Measurements from ENCODE around the gene TGFB2.

Gene TGFB2

DNA sequence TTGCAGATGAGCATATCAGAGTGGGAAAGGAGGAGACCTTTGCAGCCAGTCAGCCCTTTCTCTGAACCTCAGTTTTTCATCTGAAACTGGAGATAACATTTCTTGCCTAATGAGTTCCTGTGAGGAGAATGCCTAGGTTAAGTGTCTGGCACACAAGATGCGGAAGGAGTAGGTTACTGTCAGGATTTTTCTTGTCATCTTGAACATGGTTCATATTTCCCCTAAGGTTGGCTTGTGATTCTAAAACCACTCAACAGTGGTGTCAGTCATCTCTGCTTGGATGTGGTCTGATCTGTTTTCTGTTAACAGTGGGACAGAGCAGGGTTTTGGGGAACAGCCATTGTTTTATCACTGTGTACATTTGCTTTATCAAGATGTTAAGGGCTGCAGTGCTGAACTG is 70.6 kb downstream of the TGFB2 start:
- Histone ChIP-seq H3K9me3 (ENCODE audit: control insufficient read depth, insufficient read depth, low read length) (no peaks in the 10 kb centered on the region), H3K36me3 (ENCODE audit: control insufficient read depth, insufficient read depth, low read length) (no peaks in the 10 kb centered on the region), H3K4me3 (ENCODE audit: low read depth, low read length) (no peak overlapping the region), H3K9ac (ENCODE audit: low read depth, low read length) (no peak overlapping the region), H3K27me3 (ENCODE audit: control insufficient read depth, insufficient read depth, low read length) (no peaks in the 10 kb centered on the region), H3K4me1 (ENCODE audit: control insufficient read depth, insufficient read depth, low read length) (no peaks in the 10 kb centered on the region)

DNA sequence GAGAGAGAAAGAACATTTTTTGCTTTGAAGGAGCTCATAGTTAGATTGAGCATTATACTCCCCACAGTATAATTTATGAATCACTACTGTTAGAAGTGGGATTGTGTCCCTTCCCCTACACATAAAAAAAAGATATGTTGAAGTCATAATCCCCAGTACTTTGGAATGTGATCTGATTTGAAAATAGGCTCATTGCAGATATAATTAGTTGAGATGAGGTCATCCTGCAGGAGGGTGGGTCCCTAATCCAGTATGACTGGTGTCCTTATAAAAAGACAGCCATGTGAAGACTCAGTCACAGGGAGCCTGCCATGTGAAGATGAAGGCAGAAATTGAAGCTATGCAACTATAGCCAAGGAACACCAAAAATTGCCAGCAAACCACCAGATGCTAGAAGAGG is 76.4 kb downstream of the TGFB2 start:
- no peak overlapping the region for H3K4me3 ChIP-seq (ENCODE audit: low read depth, low read length)
- H3K27me3 ChIP-seq (ENCODE audit: control insufficient read depth, insufficient read depth, low read length): no peaks in the 10 kb centered on the region
- no peak overlapping the region for H3K9ac ChIP-seq (ENCODE audit: low read depth, low read length)
- no peaks in the 10 kb centered on the region for H3K4me1 ChIP-seq (ENCODE audit: control insufficient read depth, insufficient read depth, low read length)
- no peaks in the 10 kb centered on the region for H3K36me3 ChIP-seq (ENCODE audit: control insufficient read depth, insufficient read depth, low read length)
- no peaks in the 10 kb centered on the region for H3K9me3 ChIP-seq (ENCODE audit: control insufficient read depth, insufficient read depth, low read length)

DNA sequence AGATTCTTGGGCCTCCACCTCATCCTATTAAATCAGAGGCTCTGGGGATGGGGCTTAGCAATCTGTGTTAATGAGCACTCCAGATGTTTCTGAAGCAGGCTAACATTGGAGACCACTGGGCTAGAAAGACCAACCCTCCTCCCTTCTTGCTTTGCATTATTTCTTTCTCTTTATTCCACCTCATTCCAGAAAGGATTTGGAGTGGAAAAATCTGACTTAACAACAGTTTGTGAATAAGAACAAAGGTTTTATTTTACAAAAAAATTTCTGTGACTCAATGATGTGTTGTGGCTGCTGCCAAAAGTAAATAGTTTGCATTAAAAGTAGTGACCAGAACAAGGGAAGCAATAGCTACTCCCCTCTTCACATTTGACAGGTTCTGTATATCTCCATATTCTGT is 79.4 kb downstream of the TGFB2 start:
- no peaks in the 10 kb centered on the region for H3K4me1 ChIP-seq (ENCODE audit: control insufficient read depth, insufficient read depth, low read length)
- H3K36me3 ChIP-seq (ENCODE audit: control insufficient read depth, insufficient read depth, low read length): no peaks in the 10 kb centered on the region
- H3K9me3 ChIP-seq (ENCODE audit: control insufficient read depth, insufficient read depth, low read length): no peaks in the 10 kb centered on the region

DNA sequence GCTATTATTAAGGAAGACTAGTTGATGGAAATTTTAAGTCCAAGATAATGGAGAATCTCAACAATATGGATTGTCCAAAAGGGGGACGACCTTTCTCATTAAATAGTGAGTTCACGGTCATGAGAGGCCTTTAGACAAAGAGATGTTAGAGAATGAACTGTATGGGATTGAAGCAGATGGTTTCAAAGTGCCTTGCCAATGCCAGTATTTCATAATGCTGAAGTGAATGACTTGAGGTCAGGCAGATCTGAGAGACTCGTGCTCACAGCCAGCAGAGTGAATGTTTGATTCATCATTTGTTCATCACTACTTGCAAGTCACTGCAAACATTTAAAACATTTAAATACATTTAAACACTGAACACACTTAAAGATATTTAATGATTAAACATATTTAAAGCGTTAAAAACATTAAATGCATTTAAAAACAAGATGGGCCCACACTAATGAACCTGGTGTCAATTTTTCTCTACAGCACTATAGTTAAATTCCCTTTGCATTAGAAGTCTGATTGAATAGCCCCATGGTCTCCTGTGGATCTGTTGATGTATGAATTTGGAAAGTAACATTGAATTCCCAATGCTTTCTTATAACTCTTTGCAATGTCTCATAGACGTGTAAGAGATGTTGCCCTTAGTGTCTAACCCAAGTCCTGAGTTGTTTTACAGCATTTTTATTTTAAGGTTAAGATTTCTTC is 80.7 kb downstream of the TGFB2 start:
- Histone ChIP-seq H3K9me3 (ENCODE audit: control insufficient read depth, insufficient read depth, low read length) (no peaks in the 10 kb centered on the region), H3K4me1 (ENCODE audit: control insufficient read depth, insufficient read depth, low read length) (no peaks in the 10 kb centered on the region), H3K4me3 (ENCODE audit: low read depth, low read length) (no peak overlapping the region), H3K36me3 (ENCODE audit: control insufficient read depth, insufficient read depth, low read length) (no peaks in the 10 kb centered on the region), H3K9ac (ENCODE audit: low read depth, low read length) (no peak overlapping the region), H3K27me3 (ENCODE audit: control insufficient read depth, insufficient read depth, low read length) (no peaks in the 10 kb centered on the region)

More for the DNA sequence above, 79.4 kb downstream of the TGFB2 start:
- Histone ChIP-seq H3K27me3 (ENCODE audit: control insufficient read depth, insufficient read depth, low read length) (no peaks in the 10 kb centered on the region), H3K4me3 (ENCODE audit: low read depth, low read length) (no peak overlapping the region), H3K9ac (ENCODE audit: low read depth, low read length) (no peak overlapping the region)

DNA sequence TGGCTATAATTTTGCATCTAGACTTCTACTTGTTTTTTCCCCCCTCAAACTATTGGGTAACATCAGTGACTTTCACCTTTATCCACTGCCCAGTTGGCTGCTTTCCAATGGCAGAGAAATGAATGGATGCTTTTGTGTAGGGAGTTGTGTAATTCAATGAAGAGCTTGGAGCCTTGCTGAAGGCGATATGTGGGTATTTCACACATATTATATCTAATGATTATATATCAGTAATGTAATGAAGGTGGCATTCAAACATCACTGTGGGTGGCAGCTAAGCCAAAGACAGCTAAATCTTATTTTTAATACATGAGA is 81.2 kb downstream of the TGFB2 start:
- no peaks in the 10 kb centered on the region for H3K36me3 ChIP-seq (ENCODE audit: control insufficient read depth, insufficient read depth, low read length)
- no peaks in the 10 kb centered on the region for H3K9me3 ChIP-seq (ENCODE audit: control insufficient read depth, insufficient read depth, low read length)
- H3K4me3 ChIP-seq (ENCODE audit: low read depth, low read length): no peak overlapping the region
- no peak overlapping the region for H3K9ac ChIP-seq (ENCODE audit: low read depth, low read length)
- no peaks in the 10 kb centered on the region for H3K27me3 ChIP-seq (ENCODE audit: control insufficient read depth, insufficient read depth, low read length)
- H3K4me1 ChIP-seq (ENCODE audit: control insufficient read depth, insufficient read depth, low read length): no peaks in the 10 kb centered on the region

DNA sequence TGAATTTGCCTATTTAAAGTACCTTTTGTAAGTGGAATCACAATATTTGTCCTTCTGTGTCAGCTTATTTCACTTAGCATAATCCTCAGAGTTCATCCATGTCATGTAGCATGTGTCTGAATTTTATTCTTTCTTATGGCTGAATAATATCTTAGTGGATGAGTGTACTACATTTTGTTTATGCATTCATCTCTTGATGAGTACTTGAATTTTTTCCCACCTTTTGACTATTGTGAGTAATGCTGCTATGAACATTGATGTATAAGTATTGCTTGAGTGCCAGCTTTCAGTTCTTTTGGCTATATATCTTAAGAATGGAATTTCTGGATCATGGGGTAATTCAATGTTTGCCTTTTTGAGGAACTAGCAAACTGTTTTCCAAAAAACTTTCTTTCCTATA is 84.2 kb downstream of the TGFB2 start:
- Histone ChIP-seq H3K36me3 (ENCODE audit: control insufficient read depth, insufficient read depth, low read length) (no peaks in the 10 kb centered on the region), H3K4me3 (ENCODE audit: low read depth, low read length) (no peak overlapping the region), H3K9me3 (ENCODE audit: control insufficient read depth, insufficient read depth, low read length) (no peaks in the 10 kb centered on the region), H3K27me3 (ENCODE audit: control insufficient read depth, insufficient read depth, low read length) (no peaks in the 10 kb centered on the region), H3K9ac (ENCODE audit: low read depth, low read length) (no peak overlapping the region), H3K4me1 (ENCODE audit: control insufficient read depth, insufficient read depth, low read length) (no peaks in the 10 kb centered on the region)

DNA sequence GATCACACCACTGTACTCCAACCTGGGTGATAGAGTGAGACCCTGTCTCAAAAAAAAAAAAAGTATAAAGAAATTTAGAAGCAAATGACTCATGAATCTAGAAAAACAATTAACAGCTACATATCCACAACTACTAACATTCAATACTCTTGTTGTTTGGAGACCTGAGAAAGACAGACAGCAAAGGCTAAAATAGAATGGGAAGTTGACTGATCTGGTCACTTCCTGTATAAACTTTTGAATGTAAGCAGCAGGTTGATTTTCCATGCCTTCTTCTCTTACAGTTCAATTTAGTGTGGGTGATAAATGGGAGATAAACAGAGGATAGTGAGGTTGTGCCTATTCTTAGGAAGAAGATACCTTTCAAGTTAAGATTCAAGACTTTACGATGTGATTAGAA is 85.2 kb downstream of the TGFB2 start:
- no peak overlapping the region for H3K9ac ChIP-seq (ENCODE audit: low read depth, low read length)
- H3K4me1 ChIP-seq (ENCODE audit: control insufficient read depth, insufficient read depth, low read length): no peaks in the 10 kb centered on the region
- no peaks in the 10 kb centered on the region for H3K27me3 ChIP-seq (ENCODE audit: control insufficient read depth, insufficient read depth, low read length)
- no peaks in the 10 kb centered on the region for H3K9me3 ChIP-seq (ENCODE audit: control insufficient read depth, insufficient read depth, low read length)
- no peaks in the 10 kb centered on the region for H3K36me3 ChIP-seq (ENCODE audit: control insufficient read depth, insufficient read depth, low read length)
- H3K4me3 ChIP-seq (ENCODE audit: low read depth, low read length): no peak overlapping the region

DNA sequence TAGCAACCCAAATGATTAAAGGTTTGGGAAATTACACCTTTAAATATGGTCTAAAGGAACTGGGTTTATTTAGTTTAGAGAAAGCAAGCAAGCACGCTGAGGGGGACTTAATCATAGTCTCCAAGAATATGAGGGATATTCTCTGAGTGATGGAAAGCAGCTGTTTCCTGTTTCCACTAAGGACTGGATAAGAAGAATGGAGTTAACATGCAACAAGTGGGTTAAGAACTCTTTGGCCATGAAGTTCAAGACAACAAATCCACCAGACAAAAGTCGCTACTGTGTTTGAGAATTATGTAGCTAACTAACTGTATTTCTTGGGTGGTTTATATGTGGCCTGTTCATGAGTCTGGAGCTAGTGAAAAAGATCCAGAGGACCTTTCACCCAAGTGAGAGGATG is 85.7 kb downstream of the TGFB2 start:
- no peak overlapping the region for H3K9ac ChIP-seq (ENCODE audit: low read depth, low read length)
- no peaks in the 10 kb centered on the region for H3K4me1 ChIP-seq (ENCODE audit: control insufficient read depth, insufficient read depth, low read length)
- no peaks in the 10 kb centered on the region for H3K27me3 ChIP-seq (ENCODE audit: control insufficient read depth, insufficient read depth, low read length)
- H3K36me3 ChIP-seq (ENCODE audit: control insufficient read depth, insufficient read depth, low read length): no peaks in the 10 kb centered on the region
- no peak overlapping the region for H3K4me3 ChIP-seq (ENCODE audit: low read depth, low read length)
- H3K9me3 ChIP-seq (ENCODE audit: control insufficient read depth, insufficient read depth, low read length): no peaks in the 10 kb centered on the region

DNA sequence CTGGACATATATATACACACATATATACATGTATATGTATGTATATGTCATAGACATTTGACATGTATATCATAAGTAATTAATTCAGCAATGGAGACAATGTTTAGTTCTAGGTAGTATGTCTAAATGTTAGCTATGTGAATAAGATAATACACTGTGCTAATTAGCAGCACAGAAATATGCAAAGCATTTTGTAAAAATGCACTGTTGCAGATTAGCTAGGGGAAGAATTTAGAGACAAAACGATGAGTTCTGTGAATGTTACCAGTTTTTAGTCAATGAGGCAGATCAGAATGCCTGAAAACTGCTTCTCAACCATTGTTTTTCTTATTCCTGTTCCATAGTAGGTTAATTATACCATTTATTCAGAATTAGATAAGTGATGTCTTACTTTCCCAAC is 86.3 kb downstream of the TGFB2 start:
- Histone ChIP-seq H3K36me3 (ENCODE audit: control insufficient read depth, insufficient read depth, low read length) (no peaks in the 10 kb centered on the region), H3K9me3 (ENCODE audit: control insufficient read depth, insufficient read depth, low read length) (no peaks in the 10 kb centered on the region), H3K27me3 (ENCODE audit: control insufficient read depth, insufficient read depth, low read length) (no peaks in the 10 kb centered on the region), H3K4me3 (ENCODE audit: low read depth, low read length) (no peak overlapping the region), H3K4me1 (ENCODE audit: control insufficient read depth, insufficient read depth, low read length) (no peaks in the 10 kb centered on the region), H3K9ac (ENCODE audit: low read depth, low read length) (no peak overlapping the region)

DNA sequence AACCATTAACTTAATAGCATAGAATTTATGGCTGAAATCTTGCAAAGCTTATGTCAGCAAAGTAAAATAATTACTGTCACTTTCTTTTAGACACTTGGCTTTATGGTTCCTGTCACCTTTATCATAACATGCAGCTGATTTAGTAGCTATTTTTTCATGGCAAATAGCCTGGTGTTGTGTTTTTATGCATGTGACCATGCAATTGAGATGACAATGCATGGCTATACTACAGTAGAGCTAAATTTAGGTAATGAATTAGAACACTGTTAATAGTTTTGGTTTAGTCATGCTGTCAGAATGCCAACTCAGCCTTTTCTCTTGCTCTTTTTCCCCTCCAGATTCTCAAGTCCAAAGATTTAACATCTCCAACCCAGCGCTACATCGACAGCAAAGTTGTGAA is 88.6 kb downstream of the TGFB2 start:
- H3K4me1 ChIP-seq (ENCODE audit: control insufficient read depth, insufficient read depth, low read length): no peaks in the 10 kb centered on the region
- no peaks in the 10 kb centered on the region for H3K27me3 ChIP-seq (ENCODE audit: control insufficient read depth, insufficient read depth, low read length)
- no peak overlapping the region for H3K9ac ChIP-seq (ENCODE audit: low read depth, low read length)
- H3K36me3 ChIP-seq (ENCODE audit: control insufficient read depth, insufficient read depth, low read length): no peaks in the 10 kb centered on the region
- H3K4me3 ChIP-seq (ENCODE audit: low read depth, low read length): no peak overlapping the region
- no peaks in the 10 kb centered on the region for H3K9me3 ChIP-seq (ENCODE audit: control insufficient read depth, insufficient read depth, low read length)

DNA sequence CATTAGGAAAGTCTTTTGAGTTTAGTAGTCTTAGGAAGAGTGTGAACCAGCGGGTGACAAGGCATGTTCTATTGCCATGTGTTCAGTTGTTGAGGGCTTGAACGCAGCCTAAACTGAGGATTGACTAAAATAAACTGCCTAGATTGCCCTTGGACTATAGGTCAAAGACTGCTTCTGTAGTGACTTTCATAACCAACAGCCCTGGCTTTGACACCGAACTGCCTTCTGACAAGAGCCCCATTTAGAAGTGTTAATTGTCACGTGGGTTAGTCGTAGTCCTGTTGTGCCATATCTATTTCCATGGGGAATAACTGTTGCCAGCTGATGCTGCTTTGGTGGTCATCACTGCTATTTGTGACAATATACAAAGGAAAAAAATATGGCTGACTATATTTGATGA is 90.4 kb downstream of the TGFB2 start:
- Histone ChIP-seq H3K4me3 (ENCODE audit: low read depth, low read length) (no peak overlapping the region), H3K9me3 (ENCODE audit: control insufficient read depth, insufficient read depth, low read length) (no peaks in the 10 kb centered on the region), H3K36me3 (ENCODE audit: control insufficient read depth, insufficient read depth, low read length) (no peaks in the 10 kb centered on the region), H3K4me1 (ENCODE audit: control insufficient read depth, insufficient read depth, low read length) (no peaks in the 10 kb centered on the region), H3K9ac (ENCODE audit: low read depth, low read length) (no peak overlapping the region), H3K27me3 (ENCODE audit: control insufficient read depth, insufficient read depth, low read length) (no peaks in the 10 kb centered on the region)

DNA sequence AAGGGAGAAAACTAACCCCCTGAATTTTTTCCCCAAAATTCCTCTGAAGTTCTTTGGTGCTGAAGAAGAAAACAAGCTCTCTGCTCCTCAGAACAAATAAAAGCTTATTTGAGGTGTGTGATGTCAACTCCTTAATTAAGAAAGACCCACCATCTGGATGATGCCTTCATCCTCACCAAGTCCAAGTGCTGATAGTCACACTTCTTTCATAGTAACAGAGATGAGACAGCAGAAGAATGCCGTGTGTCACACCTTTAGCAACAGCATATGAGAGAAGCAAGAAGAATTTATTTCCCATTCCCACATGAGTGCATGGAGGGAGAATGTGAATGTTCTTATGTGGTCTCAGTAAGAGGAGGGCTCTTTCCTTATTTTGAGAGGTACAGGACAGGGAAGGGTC is 91.2 kb downstream of the TGFB2 start:
- Histone ChIP-seq H3K4me1 (ENCODE audit: control insufficient read depth, insufficient read depth, low read length) (no peaks in the 10 kb centered on the region), H3K9me3 (ENCODE audit: control insufficient read depth, insufficient read depth, low read length) (no peaks in the 10 kb centered on the region), H3K27me3 (ENCODE audit: control insufficient read depth, insufficient read depth, low read length) (no peaks in the 10 kb centered on the region), H3K36me3 (ENCODE audit: control insufficient read depth, insufficient read depth, low read length) (no peaks in the 10 kb centered on the region), H3K4me3 (ENCODE audit: low read depth, low read length) (no peak overlapping the region), H3K9ac (ENCODE audit: low read depth, low read length) (no peak overlapping the region)
